CD14-positive monocyte (primary cell): ENCODE data around the gene BET1L. TPM values are rescaled to one million over a fixed set of nuclear protein-coding genes. Genes with fewer than 3 reads are reported as not detected.

Experiments used
- DNase-seq, 3 donors: peaks; one replicate each; pipeline ENCODE4 v3.0.0-alpha.2; 2011 to 2022
- H2AFZ ChIP-seq: 2 replicates; pipeline ENCODE4 v1.6.0; 2012; ENCODE audit warnings: mild to moderate bottlenecking, low read depth, low read length, inconsistent platforms; ENCODE audit not compliant: insufficient read depth, poor library complexity, severe bottlenecking
- H3K27ac ChIP-seq, 2 donors: 1 replicate in 1 of 2; 2 replicates in 1 of 2; pipeline ENCODE4 v1.5.1; 2012 to 2013; ENCODE audit warnings: low read length in 2 of 2, control low read depth in 1 of 2, inconsistent platforms in 1 of 2, low read depth in 1 of 2, mild to moderate bottlenecking in 1 of 2
- H3K27me3 ChIP-seq, 2 donors: one replicate each; pipeline versions ENCODE4 v1.6.0 to v1.6.1; 2011 to 2013; ENCODE audit warnings: low read length in 2 of 2; ENCODE audit not compliant: control insufficient read depth in 2 of 2, insufficient read depth in 2 of 2
- H3K36me3 ChIP-seq, 2 donors: replicated peaks in 1 of 2; 1 replicate in 1 of 2; 2 replicates in 1 of 2; pipeline versions ENCODE4 v1.5.1 to v1.6.1; 2012 to 2013; ENCODE audit warnings: low read length in 2 of 2, control low read depth in 1 of 2, inconsistent platforms in 1 of 2, mild to moderate bottlenecking in 1 of 2; ENCODE audit not compliant: insufficient read depth in 2 of 2, control insufficient read depth in 1 of 2
- H3K4me1 ChIP-seq, 2 donors: 1 replicate in 1 of 2; 2 replicates in 1 of 2; pipeline versions ENCODE4 v1.5.1 to v1.6.1; 2012 to 2013; ENCODE audit warnings: low read length in 2 of 2, control low read depth in 1 of 2, inconsistent platforms in 1 of 2, mild to moderate bottlenecking in 1 of 2, moderate library complexity in 1 of 2; ENCODE audit not compliant: insufficient read depth in 2 of 2, control insufficient read depth in 1 of 2
- H3K4me2 ChIP-seq: replicated peaks from 2 replicates; pipeline ENCODE3; 2012; ENCODE audit warnings: low read length, moderate library complexity, mild to moderate bottlenecking; ENCODE audit not compliant: poor library complexity, severe bottlenecking; ENCODE audit errors: extremely low read depth
- H3K4me3 ChIP-seq, 3 experiments: fragments of 200-600 bp in 1 of 3; sonication (generic) in 1 of 3; replicated peaks in 1 of 3; 1 replicate in 2 of 3; 2 replicates in 1 of 3; pipeline ENCODE4 v1.5.1; 2011 to 2013; ENCODE audit warnings: low read length in 3 of 3, mild to moderate bottlenecking in 3 of 3, control low read depth in 2 of 3, low read depth in 2 of 3, inconsistent platforms in 1 of 3, moderate library complexity in 1 of 3
- H3K79me2 ChIP-seq: 2 replicates; pipeline ENCODE4 v1.6.0; 2012; ENCODE audit warnings: mild to moderate bottlenecking, control low read depth, inconsistent platforms, low read length, moderate library complexity; ENCODE audit not compliant: insufficient read depth
- H3K9ac ChIP-seq: 2 replicates; pipeline ENCODE4 v1.6.0; 2017; ENCODE audit warnings: low read length, mild to moderate bottlenecking; ENCODE audit not compliant: insufficient read depth, poor library complexity, severe bottlenecking
- H3K9me3 ChIP-seq, 2 donors: replicated peaks in 1 of 2; 1 replicate in 1 of 2; 2 replicates in 1 of 2; pipeline versions ENCODE4 v1.5.1 to v1.6.1; 2012 to 2013; ENCODE audit warnings: low read length in 2 of 2, control low read depth in 1 of 2; ENCODE audit not compliant: control insufficient read depth in 1 of 2, insufficient read depth in 1 of 2
- H4K20me1 ChIP-seq: 2 replicates; pipeline ENCODE4 v1.6.0; 2012; ENCODE audit warnings: mild to moderate bottlenecking, low read length, control low read depth, moderate library complexity; ENCODE audit not compliant: insufficient read depth
- H3K27ac Mint-ChIP-seq, 7 donors: one replicate each; pipeline ENCODE4 v1.8.0; 2020; ENCODE audit warnings: mild to moderate bottlenecking in 7 of 7, mixed read lengths in 7 of 7, moderate library complexity in 6 of 7, inconsistent platforms in 2 of 7
- H3K27me3 Mint-ChIP-seq, 3 donors: one replicate each; pipeline ENCODE4 v1.8.0; 2021 to 2022; ENCODE audit warnings: low read depth in 3 of 3, mild to moderate bottlenecking in 3 of 3, mixed read lengths in 3 of 3, moderate library complexity in 3 of 3, inconsistent platforms in 1 of 3
- H3K36me3 Mint-ChIP-seq, 2 donors: one replicate each; pipeline ENCODE4 v1.8.0; 2020; ENCODE audit warnings: mixed read lengths in 2 of 2, inconsistent platforms in 1 of 2, mild to moderate bottlenecking in 1 of 2
- H3K4me1 Mint-ChIP-seq: one replicate; pipeline ENCODE4 v1.8.0; 2020; ENCODE audit warnings: mild to moderate bottlenecking, mixed read lengths
- H3K4me3 Mint-ChIP-seq, 2 donors: one replicate each; pipeline ENCODE4 v1.8.0; 2020; ENCODE audit warnings: mild to moderate bottlenecking in 2 of 2, mixed read lengths in 2 of 2, moderate library complexity in 1 of 2
- H3K9me3 Mint-ChIP-seq, 7 donors: one replicate each; pipeline ENCODE4 v1.8.0; 2020 to 2022; ENCODE audit warnings: mixed read lengths in 7 of 7, mild to moderate bottlenecking in 6 of 7, moderate library complexity in 6 of 7, inconsistent platforms in 2 of 7
- WGBS: methylation state at CpG from one replicate; pipeline ENCODE4 v1.1.5; 2013; ENCODE audit warnings: missing lambda C conversion rate; ENCODE audit not compliant: insufficient coverage; 5-methylcytosine and 5-hydroxymethylcytosine counted together
- intact Hi-C, 2 donors: fragments of 100-400 bp; cut with micrococcal nuclease; formaldehyde crosslinking; loops; one replicate each; pipeline versions ENCODE4 v1.15.0 to v1.15.1; 2023
- polyA plus RNA-seq, 3 donors: library from polyadenylated mRNA; depleted of rRNA in 1 of 3; unstranded in 2 of 3; stranded (reverse) in 1 of 3; fragments of 300-500 nt in 2 of 3; fragments of >200 nt in 1 of 3; fragmentation: Illumina TruSeq in 2 of 3; gene quantifications; 1 replicate in 2 of 3; 2 replicates in 1 of 3; pipeline ENCODE4 v1.2.3, GENCODE V29; 2012 to 2021
- TF ChIP-seq, protein P1 (sequence below): fragments of 200-600 bp; IDR thresholded peaks from one replicate; pipeline ENCODE4 v1.8.0; 2022; ENCODE audit warnings: antibody characterized with exemption, mild to moderate bottlenecking

Gene BET1L
- polyA plus RNA-seq, 3 donors: 9.5 to 37.3 (median 29.3) TPM

DNA sequence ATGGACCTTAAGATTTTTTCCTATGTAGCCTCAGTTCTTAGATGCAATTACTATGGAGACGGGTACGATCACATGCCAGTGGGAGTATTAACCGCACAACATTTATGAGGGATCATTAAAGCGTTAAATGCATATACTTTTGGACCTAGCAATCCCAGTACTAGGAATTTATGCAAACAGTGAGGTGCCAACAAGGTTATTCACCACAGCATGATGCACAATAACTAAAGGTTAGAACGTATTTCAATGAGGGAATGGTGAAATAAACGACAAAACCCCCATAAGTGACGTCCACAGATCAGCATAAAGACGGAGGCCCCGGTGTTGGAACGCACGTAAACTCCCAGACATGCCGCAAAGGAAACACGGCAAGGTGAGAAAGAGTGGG lies 28.4 kb upstream of the BET1L start:
- Mint-ChIP-seq H3K4me3 (peak overlapping the region; percentile 82 to 92), H3K27me3 (peaks cover 0 to 4% (median 1%) of the 10 kb centered on the region in 3 donors), H3K36me3 (peaks cover 21 to 22% of the 10 kb centered on the region in 2 donors), H3K4me1 (peaks cover 24% of the 10 kb centered on the region), H3K27ac (peak overlapping the region in 6 of 7 donors; percentile 65 to 99 (median 84)), H3K9me3 (no peaks in the 10 kb centered on the region)
- H4K20me1 ChIP-seq: peaks cover 8% of the 10 kb centered on the region
- no peak for DNase-seq
- peaks cover 36% of the 10 kb centered on the region for H3K79me2 ChIP-seq
- H3K9ac ChIP-seq: peak overlapping the region; percentile 77
- H3K4me1 ChIP-seq: peaks cover 20 to 23% of the 10 kb centered on the region in 2 donors
- WGBS: 0% methylated on average over 6 of the region's 13 CpGs
- peaks cover 2 to 17% of the 10 kb centered on the region in 2 donors for H3K36me3 ChIP-seq
- intact Hi-C loops: loop anchor here (5.0 kb wide), 3 partner anchors 33 to 272 kb away; partner anchors contain the start of gene RNH1 (in 1 of the 2)
- H3K4me3 ChIP-seq: peak overlapping the region; percentile 45 to 96 (median 93)
- peak overlapping the region; percentile 87 for H3K4me2 ChIP-seq
- TF ChIP-seq, protein P1, sequence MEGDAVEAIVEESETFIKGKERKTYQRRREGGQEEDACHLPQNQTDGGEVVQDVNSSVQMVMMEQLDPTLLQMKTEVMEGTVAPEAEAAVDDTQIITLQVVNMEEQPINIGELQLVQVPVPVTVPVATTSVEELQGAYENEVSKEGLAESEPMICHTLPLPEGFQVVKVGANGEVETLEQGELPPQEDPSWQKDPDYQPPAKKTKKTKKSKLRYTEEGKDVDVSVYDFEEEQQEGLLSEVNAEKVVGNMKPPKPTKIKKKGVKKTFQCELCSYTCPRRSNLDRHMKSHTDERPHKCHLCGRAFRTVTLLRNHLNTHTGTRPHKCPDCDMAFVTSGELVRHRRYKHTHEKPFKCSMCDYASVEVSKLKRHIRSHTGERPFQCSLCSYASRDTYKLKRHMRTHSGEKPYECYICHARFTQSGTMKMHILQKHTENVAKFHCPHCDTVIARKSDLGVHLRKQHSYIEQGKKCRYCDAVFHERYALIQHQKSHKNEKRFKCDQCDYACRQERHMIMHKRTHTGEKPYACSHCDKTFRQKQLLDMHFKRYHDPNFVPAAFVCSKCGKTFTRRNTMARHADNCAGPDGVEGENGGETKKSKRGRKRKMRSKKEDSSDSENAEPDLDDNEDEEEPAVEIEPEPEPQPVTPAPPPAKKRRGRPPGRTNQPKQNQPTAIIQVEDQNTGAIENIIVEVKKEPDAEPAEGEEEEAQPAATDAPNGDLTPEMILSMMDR: no peak
- peak overlapping the region; percentile 0 to 75 for H3K27ac ChIP-seq
- H2AFZ ChIP-seq: peak overlapping the region; percentile 96
- no peaks in the 10 kb centered on the region for H3K9me3 ChIP-seq
- H3K27me3 ChIP-seq: no peaks in the 10 kb centered on the region

DNA sequence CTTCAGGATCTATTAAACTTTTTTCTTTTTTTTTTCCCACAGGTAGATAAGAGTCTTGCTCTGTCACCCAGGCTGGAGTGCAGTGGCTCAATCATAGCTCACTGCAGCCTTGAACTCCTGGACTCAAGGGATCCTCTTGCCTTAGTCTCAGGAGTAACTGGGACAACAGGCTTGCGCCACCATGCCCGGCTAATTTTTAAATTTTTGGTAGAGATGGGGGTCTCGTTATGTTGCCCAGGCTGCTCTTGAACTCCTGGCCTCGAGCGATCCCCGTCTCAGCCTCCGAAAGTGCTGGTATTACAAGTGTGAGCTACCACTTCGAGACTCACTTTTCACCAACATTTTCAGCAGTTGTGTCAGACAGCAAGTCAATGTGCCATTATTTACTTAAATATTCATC lies 28.0 kb upstream of the BET1L start:
- Mint-ChIP-seq H3K27me3 (peaks cover 0 to 6% (median 1%) of the 10 kb centered on the region in 3 donors), H3K27ac (peak overlapping the region in 1 of 7 donors; percentile 82), H3K4me3 (peak overlapping the region; percentile 82 to 92), H3K36me3 (peaks cover 22 to 23% of the 10 kb centered on the region in 2 donors), H3K4me1 (peaks cover 24% of the 10 kb centered on the region), H3K9me3 (no peaks in the 10 kb centered on the region)
- intact Hi-C loops: loop anchor here (5.0 kb wide), 3 partner anchors 33 to 272 kb away; partner anchors contain the start of gene RNH1 (in 1 of the 2)
- TF ChIP-seq, protein P1: no peak
- Histone ChIP-seq H3K4me3 (peak overlapping the region in 2 of 3 experiments; percentile 45 to 96), H3K27me3 (no peaks in the 10 kb centered on the region), H3K79me2 (peaks cover 32% of the 10 kb centered on the region), H3K27ac (no peak overlapping the region), H3K36me3 (peaks cover under 1 to 13% of the 10 kb centered on the region in 2 donors), H3K9me3 (no peaks in the 10 kb centered on the region), H3K9ac (no peak overlapping the region), H2AFZ (no peak overlapping the region), H4K20me1 (peaks cover 8% of the 10 kb centered on the region), H3K4me2 (peak overlapping the region; percentile 87), H3K4me1 (peaks cover 20 to 23% of the 10 kb centered on the region in 2 donors)
- WGBS: 93% methylated on average over 8 of the region's 8 CpGs
- DNase-seq: no peak
